GM12878 (cell line): ENCODE results near the gene CAMK2A. TPM values are rescaled to one million over a fixed set of nuclear protein-coding genes. Genes with fewer than 3 reads are reported as not detected.

Experiments used
- ATAC-seq: fragments of 200-7000 bp; cut with Tn5 transposase; 3 replicates; pipeline ENCODE4 v1.9.1; 2020; ENCODE audit warnings: mild to moderate bottlenecking, moderate library complexity
- BruUV-seq: library from RNA; stranded (reverse); fragments of 400-500 nt; replicated peaks from 2 replicates; lab custom pipeline; 2021; lab: Mats Ljungman, UMichigan
- CTCF ChIA-PET: fragments of 300-600 bp; sonication (Branson Sonifier 250); formaldehyde crosslinking; extraction: SDS; loops from one replicate; lab custom pipeline; 2021; ENCODE audit warnings: inconsistent platforms; lab: Yijun Ruan, JAX
- POLR2A ChIA-PET: fragments of 350-600 bp; formaldehyde crosslinking; extraction: SDS; loops from one replicate; lab custom pipeline; 2021; ENCODE audit warnings: inconsistent platforms; lab: Charles Lee
- RAD21 ChIA-PET: fragments of 300-600 bp; sonication (Branson Sonifier 250); formaldehyde crosslinking; loops from one replicate; lab custom pipeline; 2023; ENCODE audit warnings: antibody characterized with exemption; ENCODE audit not compliant: unreplicated experiment; lab: Charles Lee
- SMC1A ChIA-PET: fragments of 300-600 bp; sonication (Branson Sonifier 250); formaldehyde crosslinking; loops from one replicate; lab custom pipeline; 2023; ENCODE audit not compliant: unreplicated experiment, uncharacterized antibody; lab: Charles Lee
- DNase-seq: peaks from one replicate; pipeline ENCODE4 v3.0.0-alpha.2; 2011; ENCODE audit warnings: low read depth, low spot score
- FAIRE-seq: peaks from 3 replicates; lab custom pipeline; 2011; peaks lifted over from hg19 to GRCh38; lab: Jason Lieb, UNC
- H2AFZ ChIP-seq: 2 replicates; pipeline ENCODE4 v1.6.0; 2011; ENCODE audit warnings: low read depth, low read length, control low read depth; ENCODE audit not compliant: control insufficient read depth
- H3K27ac ChIP-seq: 2 replicates; pipeline ENCODE4 v1.5.1; 2011; ENCODE audit warnings: control low read depth; ENCODE audit not compliant: control insufficient read depth, insufficient read depth
- H3K27me3 ChIP-seq, 2 experiments: replicated peaks in 1 of 2; 2 replicates each; pipeline versions ENCODE4 v1.6.0 to v1.6.1; 2011; ENCODE audit warnings: low read length in 1 of 2; ENCODE audit not compliant: control insufficient read depth in 2 of 2, insufficient read depth in 2 of 2
- H3K36me3 ChIP-seq, 2 experiments: 2 replicates each; pipeline ENCODE4 v1.5.1; 2011; ENCODE audit warnings: low read length in 1 of 2; ENCODE audit not compliant: control insufficient read depth in 2 of 2, insufficient read depth in 2 of 2
- H3K4me1 ChIP-seq: 2 replicates; pipeline ENCODE4 v1.6.1; 2011; ENCODE audit warnings: mild to moderate bottlenecking, low read length, moderate library complexity, mixed read lengths; ENCODE audit not compliant: control insufficient read depth, insufficient read depth
- H3K4me2 ChIP-seq: 2 replicates; pipeline ENCODE4 v1.6.0; 2011; ENCODE audit warnings: control low read depth; ENCODE audit not compliant: control insufficient read depth, insufficient read depth
- H3K4me3 ChIP-seq: fragments of 200-600 bp; sonication (generic); 2 replicates; pipeline ENCODE4 v1.5.1; 2016
- H3K79me2 ChIP-seq: 2 replicates; pipeline ENCODE4 v1.6.0; 2011; ENCODE audit warnings: low read length; ENCODE audit not compliant: control insufficient read depth, insufficient read depth
- H3K9ac ChIP-seq: 2 replicates; pipeline ENCODE4 v1.8.0; 2011; ENCODE audit warnings: low read length, control low read depth, mixed read lengths; ENCODE audit not compliant: control insufficient read depth, insufficient read depth
- H3K9me3 ChIP-seq: replicated peaks from 3 replicates; pipeline ENCODE4 v1.5.1; 2011; ENCODE audit warnings: mild to moderate bottlenecking, low read length; ENCODE audit not compliant: control insufficient read depth, insufficient read depth
- H4K20me1 ChIP-seq: 2 replicates; pipeline ENCODE4 v1.6.0; 2011; ENCODE audit not compliant: control insufficient read depth, insufficient read depth
- IKZF1 ChIP-seq: fragments of 450-650 bp; conservative IDR thresholded peaks from 2 replicates; pipeline ENCODE4 v1.6.1; 2017; ENCODE audit warnings: antibody characterized with exemption, mild to moderate bottlenecking
- MTA2 ChIP-seq: fragments of 450-650 bp; IDR thresholded peaks from 2 replicates; pipeline ENCODE4 v1.6.1; 2016; ENCODE audit warnings: low read depth, mild to moderate bottlenecking, moderate library complexity
- PML ChIP-seq: IDR thresholded peaks from 2 replicates; pipeline ENCODE4 v1.6.1; 2012; ENCODE audit warnings: low read length, inconsistent platforms
- RAD21 ChIP-seq: IDR thresholded peaks from 2 replicates; pipeline ENCODE4 v1.6.1; 2011; ENCODE audit warnings: mild to moderate bottlenecking, low read depth, low read length, moderate library complexity; ENCODE audit not compliant: insufficient read depth
- whole genome bisulfite sequencing: methylation state at CpG from one replicate; pipeline ENCODE4 v1.1.6; 2016; ENCODE audit warnings: low lambda C conversion rate; ENCODE audit not compliant: insufficient replicate concordance, insufficient coverage; ENCODE audit errors: missing lambda C conversion rate; 5-methylcytosine and 5-hydroxymethylcytosine counted together
- in situ Hi-C: fragments of 300-500 bp; cut with MboI; formaldehyde crosslinking; loops from 9 replicates; pipeline ENCODE4 v1.14.3; 2018; ENCODE audit warnings: mixed read lengths
- intact Hi-C: fragments of 100-400 bp; cut with micrococcal nuclease; formaldehyde crosslinking; loops from one replicate; pipeline ENCODE4 v1.14.2; 2022; ENCODE audit not compliant: unreplicated experiment
- polyA plus RNA-seq, 11 experiments: library from polyadenylated mRNA; depleted of rRNA in 4 of 11; unstranded in 6 of 11; stranded (reverse) in 5 of 11; fragments of >200 nt; fragmentation: Nextera tagmentation in 4 of 11; fragmentation: Illumina TruSeq in 1 of 11; extraction: Ambion mirVana in 4 of 11; extraction: Trizol in 1 of 11; gene quantifications; 1 replicate in 1 of 11; 2 replicates in 10 of 11; pipeline versions ENCODE4 v1.2.1 to v1.2.3, GENCODE V29; 2011 to 2016; ENCODE audit warnings: inconsistent platforms in 2 of 11, missing spikeins in 2 of 11, low read depth in 1 of 11
- total RNA-seq, 4 experiments: library from RNA; depleted of rRNA in 3 of 4; stranded (reverse); fragments of >200 nt in 3 of 4; fragmentation: Illumina TruSeq in 1 of 4; extraction: Trizol in 1 of 4; gene quantifications; 2 replicates each; pipeline versions ENCODE4 v1.2.1 to v1.2.3, GENCODE V29; 2013 to 2021
- TF ChIP-seq, protein P1 (sequence below): IDR thresholded peaks from 2 replicates; pipeline ENCODE4 v1.6.1; 2012; ENCODE audit warnings: low read depth, low read length, improper control_type of control experiment

CAMK2A gene
- total and polyA plus RNA-seq, 10 of the 15 experiments (the other 5 are each of a cell fraction or from before 2014, with no cell fraction given): 0.11 TPM; not detected in 9

DNA sequence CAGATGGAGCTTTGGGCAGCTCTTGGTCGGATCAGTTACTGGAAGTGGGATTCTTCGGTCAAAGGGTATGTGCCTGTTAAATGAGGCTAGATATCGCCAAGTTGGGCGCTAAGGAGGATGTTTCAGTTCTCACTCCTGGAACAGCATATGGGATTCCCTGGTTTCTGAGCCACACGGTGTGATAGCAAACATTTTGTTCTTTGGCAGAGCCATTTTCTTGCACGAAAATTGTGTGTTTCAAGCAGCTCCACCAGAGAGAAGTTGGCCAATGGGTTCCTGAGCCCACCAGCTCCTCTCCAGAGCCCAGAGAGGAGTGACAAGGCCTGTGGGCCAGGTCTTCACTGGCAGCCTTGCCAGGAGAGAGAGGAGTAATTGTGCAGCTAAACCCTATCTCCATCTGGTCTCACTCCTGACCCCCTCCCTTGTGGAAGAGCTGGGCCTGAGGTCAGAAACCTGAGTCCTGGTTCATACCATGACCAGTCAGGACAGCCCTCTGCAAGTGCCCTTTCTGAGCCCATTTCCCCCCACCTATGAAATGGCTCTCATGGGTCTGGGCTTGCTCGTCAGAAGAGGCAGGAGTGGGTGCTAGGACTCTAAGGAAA is 110.5 kb downstream of the CAMK2A start:
- ChIA-PET SMC1A (interaction anchor here (0.7 to 1.2 kb wide), 3 partner anchors 11 to 281 kb away, joined by 3 read pairs; no protein-coding TSS in a partner anchor), POLR2A (interaction anchor here (0.6 kb wide), 1 partner anchor 87 kb away, joined by 4 read pairs; no protein-coding TSS in a partner anchor)
- Histone ChIP-seq H4K20me1 (no peaks in the 10 kb centered on the region), H3K27ac (no peak overlapping the region), H3K4me3 (no peak overlapping the region), H3K4me1 (no peaks in the 10 kb centered on the region)
- FAIRE-seq (no peak), DNase-seq (no peak), ATAC-seq (no peak)
- WGBS: 45% methylated on average over 7 of the region's 7 CpGs
- TF ChIP-seq, protein P1, sequence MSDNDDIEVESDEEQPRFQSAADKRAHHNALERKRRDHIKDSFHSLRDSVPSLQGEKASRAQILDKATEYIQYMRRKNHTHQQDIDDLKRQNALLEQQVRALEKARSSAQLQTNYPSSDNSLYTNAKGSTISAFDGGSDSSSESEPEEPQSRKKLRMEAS: no peak
- TF ChIP-seq, all 136 proteins: peak for 0
- in situ Hi-C loops (no loop called here), intact Hi-C loops (no loop called here)
- Histone ChIP-seq H3K79me2 (no peaks in the 10 kb centered on the region), H3K36me3 (no peaks in the 10 kb centered on the region), H3K4me2 (no peak overlapping the region), H3K9ac (no peak overlapping the region), H3K27me3 (no peaks in the 10 kb centered on the region; a peak in 2 of 4 replicates), H2AFZ (no peak overlapping the region), H3K9me3 (no peaks in the 10 kb centered on the region)
- BruUV-seq: no TSS peak
- CTCF ChIA-PET: interaction anchor here (0.7 to 9.3 kb wide), 5 partner anchors 17 to 145 kb away, joined by 3 to 68 read pairs (median 3); no protein-coding TSS in a partner anchor
- RAD21 ChIA-PET: interaction anchor here (1.3 kb wide), 1 partner anchor 14 kb away, joined by 3 read pairs; no protein-coding TSS in a partner anchor

DNA sequence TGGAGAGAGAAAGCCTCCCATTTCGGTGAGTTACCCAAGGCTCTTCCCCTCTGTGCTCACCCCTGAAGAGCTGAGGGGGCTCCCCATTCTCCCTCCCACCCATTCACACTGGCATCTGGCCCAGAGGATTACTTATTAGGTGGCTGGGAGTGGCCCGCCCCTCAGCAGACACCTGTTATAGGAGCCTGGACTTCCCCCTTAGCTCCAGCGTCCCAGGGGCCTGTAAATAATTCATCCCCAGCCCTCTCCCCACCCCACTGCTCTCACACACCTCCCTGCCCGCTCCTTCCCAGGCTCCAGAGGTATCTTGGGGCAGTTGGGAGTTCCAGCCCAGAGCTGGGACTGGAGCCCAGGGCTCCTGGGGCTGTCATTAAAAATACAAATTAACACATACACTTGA is 111.3 kb downstream of the CAMK2A start:
- in situ Hi-C loops: no loop called here
- no peaks in the 10 kb centered on the region; a peak in 2 of 4 replicates for H3K27me3 ChIP-seq
- no peaks in the 10 kb centered on the region for H3K79me2 ChIP-seq
- WGBS: 8% methylated on average over 4 of the region's 4 CpGs
- no peak overlapping the region for H3K4me2 ChIP-seq
- H3K36me3 ChIP-seq: no peaks in the 10 kb centered on the region
- ChIA-PET CTCF (interaction anchor here (0.8 to 9.3 kb wide), 4 partner anchors 16 to 47 kb away, joined by 3 to 68 read pairs (median 4); no protein-coding TSS in a partner anchor), SMC1A (interaction anchor here (0.7 to 1.2 kb wide), 2 partner anchors 16 to 280 kb away, joined by 3 read pairs; no protein-coding TSS in a partner anchor), POLR2A (no interaction called here)
- no peak overlapping the region for H2AFZ ChIP-seq
- no peak overlapping the region for H3K9ac ChIP-seq
- no peaks in the 10 kb centered on the region for H3K4me1 ChIP-seq
- H3K9me3 ChIP-seq: no peaks in the 10 kb centered on the region
- intact Hi-C loops: no loop called here
- H4K20me1 ChIP-seq: no peaks in the 10 kb centered on the region
- no peak overlapping the region for H3K4me3 ChIP-seq
- no TSS peak for BruUV-seq
- DNase-seq: no peak
- no peak overlapping the region for H3K27ac ChIP-seq
- TF ChIP-seq RAD21 (no peak), MTA2 (0 out of 2 replicates have a peak, but pooled peaks have one; percentile 16), PML (no peak), IKZF1 (peak; percentile 36; the same call in 1 of the 2 replicates)
- TF ChIP-seq, all 136 proteins: peak for 2
- FAIRE-seq (no peak), ATAC-seq (peak; percentile 72)
- RAD21 ChIA-PET: interaction anchor here (1.1 to 1.3 kb wide), 2 partner anchors 13 to 19 kb away, joined by 3 read pairs; no protein-coding TSS in a partner anchor
